ENCODE results near the gene IDNK.

Gene IDNK

DNA sequence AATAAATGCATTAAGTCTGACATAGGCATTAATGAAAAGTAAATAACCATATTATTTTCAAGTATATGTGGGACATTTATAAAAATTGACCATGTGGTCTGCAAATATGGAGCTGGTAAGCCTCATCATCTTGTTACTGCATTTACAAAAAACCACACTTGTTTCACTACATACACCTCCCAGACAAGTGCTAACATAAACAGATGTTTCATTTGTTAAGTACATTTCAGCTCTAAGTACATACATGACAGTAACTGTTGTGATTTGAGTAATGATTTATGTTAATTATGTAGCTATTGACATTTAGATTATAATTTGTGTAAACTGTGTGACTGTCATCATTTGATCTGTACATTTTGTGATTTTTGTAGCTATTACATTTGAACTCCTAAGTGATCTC, 13.9 kb downstream of the IDNK start:
- no peak for DNase-seq

DNA sequence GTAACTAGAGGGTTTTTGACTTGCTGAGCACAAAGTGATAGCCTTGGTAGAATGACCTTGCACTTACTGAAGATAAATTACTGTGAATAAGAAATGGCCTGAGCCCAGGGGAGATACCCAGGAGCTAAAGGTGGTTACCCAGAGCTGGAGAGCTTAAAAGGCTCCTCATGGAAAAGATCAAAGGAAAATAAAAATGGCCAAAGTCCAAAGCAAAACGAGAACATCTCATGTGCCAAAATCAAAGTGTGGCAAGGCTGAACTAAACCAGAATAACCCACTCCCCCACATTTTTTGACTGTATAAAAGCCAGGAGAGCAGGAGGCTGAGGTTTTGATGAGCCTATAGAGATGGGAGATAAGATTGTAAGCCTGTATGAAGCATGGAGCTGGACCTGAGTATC, 14.4 kb downstream of the IDNK start:
- DNase-seq, result no peak

DNA sequence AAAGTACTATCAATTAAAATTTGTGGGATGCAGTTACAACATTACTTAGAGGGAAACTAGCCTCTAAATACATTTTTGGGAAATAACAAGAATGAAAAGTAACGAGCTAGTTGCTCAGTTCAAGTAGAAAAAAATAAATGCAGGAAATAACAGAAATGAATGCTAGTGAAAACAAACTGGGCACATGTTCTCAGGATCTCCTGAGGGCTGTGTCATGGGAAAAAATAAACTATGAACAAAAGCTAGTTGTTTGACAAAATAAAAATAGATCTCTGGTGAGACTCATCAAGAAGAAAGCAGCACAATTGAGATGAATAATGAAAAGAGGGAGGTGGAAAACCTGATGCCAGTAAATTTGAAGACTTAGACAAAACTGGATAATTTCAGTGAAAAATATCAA, 16.3 kb downstream of the IDNK start:
- no peak for DNase-seq

DNA sequence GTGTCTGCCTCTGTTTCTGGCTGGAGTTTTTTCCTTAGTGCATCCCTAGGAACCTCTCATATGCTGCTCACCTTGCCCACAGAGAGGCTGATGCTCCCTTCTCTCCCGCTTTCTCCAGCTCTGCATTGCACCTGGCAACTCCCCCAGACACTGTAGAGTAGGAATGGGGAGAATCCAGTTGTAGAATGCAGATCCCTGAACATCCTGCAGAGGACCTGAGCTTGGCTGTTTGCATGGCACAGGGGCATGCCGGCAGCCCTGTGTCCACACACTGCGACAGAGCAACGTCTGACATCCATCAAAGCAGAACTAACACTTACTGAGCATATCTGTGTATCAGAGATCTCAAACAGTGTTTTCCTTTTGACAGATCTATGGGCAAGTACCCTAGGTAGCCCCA, 19.9 kb downstream of the IDNK start:
- DNase-seq, result no peak

GRCh38 chr9:83646500-83647239, 23.7 kb downstream of the IDNK start:
- DNase-seq, result no peak

GRCh38 chr9:83649080-83649479, 26.1 kb downstream of the IDNK start:
- peak; percentile 59 for DNase-seq

DNA sequence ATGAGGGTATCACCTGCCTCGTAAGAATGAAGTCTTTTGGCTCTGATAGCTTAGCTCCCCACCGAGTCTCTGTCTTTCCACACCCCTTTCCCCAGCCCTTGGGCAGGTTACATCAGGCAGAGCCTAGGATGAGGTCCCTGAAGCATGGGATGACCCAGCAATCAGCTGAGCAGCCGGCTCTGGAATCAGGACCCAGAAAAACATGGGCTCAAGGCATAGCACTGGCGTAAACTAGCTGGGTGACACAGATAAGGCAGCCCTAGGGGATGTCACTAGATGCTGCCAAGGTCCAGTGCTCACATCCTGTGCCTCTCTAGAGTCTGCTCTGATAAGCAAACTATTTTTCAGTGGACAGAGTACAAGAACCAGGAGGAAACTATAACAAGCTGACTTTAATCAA, 26.6 kb downstream of the IDNK start:
- DNase-seq, result no peak

- no peak for DNase-seq
These were observed 28.6 kb downstream of the IDNK start for GRCh38 chr9:83651558-83651957.

DNA sequence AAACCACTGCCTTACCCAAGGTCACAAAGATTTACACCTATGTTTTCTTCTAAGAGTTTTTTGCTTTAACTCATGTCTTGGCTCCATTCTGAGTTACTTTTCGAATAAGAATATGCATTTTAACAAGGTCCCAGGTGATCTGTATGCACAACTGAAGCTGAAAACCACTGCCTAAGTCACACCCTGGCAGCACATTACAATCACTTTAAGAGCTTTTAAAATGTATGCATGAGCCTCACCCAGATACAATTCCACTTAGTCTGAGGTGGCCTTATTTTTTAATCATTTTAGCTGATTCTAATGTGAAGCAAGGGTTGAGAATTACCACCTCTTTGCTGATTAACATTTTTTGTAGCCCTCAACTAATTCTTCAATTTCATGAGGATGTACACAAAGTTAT, 29.5 kb downstream of the IDNK start:
- DNase-seq, result no peak

DNA sequence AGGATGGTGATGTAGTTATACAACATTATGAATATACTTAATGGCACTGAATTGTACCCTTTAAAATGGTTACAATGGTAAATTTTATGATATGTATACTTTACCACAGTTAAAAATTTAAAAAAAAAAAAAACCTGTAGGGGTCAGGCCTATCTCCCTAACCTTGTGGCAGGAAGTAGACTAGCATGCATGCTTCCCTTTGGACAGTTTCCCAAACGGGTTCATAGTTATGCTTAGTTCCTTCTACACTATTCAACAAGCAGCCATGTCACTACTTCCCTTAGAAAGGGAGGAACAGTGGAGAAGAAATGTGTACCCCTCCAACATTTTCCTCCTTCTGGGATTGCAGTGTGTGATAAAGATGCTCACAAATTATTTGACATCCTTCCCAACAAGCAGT, 32.5 kb downstream of the IDNK start:
- DNase-seq, result no peak

DNA sequence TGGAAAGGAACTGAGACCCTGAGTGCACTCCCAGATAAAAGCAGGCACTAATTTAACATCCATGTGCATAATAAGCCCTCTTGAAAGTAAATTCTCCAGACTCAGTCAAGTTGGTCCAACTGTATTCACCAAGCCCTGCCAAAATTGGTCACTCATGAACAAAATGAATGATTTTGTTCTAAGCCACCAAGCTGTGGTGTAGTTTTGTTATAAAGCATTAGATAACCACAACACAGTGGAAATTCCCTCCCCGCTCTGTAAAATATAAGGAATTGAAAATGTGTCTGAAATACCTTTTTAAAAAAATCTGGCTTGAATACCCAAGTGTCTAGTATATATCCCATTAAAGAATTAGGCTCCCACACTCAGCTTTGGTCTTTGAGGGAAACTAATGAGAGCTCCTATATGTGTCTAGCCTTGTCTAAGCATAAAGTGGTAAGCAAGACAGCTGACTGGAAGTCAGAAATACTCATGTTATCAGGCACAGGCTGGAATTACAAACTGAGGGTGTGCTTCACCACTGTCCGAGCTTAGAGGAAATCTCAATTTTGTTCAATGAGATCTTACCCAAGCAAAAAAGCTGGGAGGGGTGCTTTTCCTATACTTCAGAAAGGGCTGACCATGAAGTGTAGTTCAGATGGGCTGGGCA, 33.2 kb downstream of the IDNK start:
- DNase-seq, result no peak

- DNase-seq, result no peak
These were observed 34.0 kb downstream of the IDNK start for GRCh38 chr9:83656952-83657351.

DNA sequence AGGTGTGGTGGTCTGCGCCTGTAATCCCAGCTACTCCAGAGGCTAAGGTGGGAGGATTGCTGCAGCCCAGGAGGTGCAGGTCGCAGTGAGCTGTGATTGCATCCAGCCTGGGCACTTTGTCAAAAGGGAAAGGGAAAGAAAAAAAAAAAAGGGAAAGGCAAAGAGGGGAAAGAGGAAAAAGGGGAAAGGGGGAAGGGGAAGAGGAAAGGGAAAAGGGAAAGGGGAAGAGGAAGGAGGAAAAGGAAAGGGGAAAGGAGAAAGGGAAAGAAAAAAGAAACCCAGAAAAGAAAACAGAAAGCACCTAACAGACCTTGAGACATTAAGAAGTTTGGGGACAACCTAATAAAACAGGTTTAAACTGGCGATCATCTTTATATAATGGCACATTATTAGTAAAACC, 40.0 kb downstream of the IDNK start:
- no peak for DNase-seq

DNA sequence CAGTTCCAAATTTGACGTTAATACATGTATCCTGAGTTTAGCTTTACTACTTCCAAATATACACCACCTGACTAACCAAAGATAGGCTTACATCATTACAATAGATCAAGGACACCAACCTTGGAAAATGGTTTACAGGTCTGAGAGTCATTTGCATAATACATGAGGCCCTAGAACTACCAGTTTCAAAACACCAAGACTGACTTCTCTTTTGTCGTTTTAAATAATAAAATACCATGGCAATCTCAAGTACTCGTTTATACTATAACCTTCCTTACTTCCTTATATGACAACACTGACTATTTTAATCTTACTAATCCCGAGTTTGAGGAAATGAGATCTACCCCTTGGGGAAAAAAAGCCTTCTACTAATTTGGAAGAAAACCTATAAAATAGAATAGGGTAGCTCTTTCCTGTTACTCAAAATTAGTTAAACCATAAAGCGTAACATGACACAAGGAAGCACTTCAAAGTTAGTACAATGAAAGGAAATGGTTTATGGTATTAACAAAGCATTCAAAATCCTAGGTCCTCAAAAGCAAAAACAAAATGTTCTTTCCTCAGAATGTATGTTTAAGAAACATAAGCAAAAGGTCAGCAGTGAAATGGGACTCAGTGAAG, 42.7 kb downstream of the IDNK start:
- no peak for DNase-seq

- DNase-seq, result no peak
These were observed 46.1 kb downstream of the IDNK start for GRCh38 chr9:83669067-83669466.

GRCh38 chr9:83670381-83670780, 47.4 kb downstream of the IDNK start:
- no peak for DNase-seq

DNA sequence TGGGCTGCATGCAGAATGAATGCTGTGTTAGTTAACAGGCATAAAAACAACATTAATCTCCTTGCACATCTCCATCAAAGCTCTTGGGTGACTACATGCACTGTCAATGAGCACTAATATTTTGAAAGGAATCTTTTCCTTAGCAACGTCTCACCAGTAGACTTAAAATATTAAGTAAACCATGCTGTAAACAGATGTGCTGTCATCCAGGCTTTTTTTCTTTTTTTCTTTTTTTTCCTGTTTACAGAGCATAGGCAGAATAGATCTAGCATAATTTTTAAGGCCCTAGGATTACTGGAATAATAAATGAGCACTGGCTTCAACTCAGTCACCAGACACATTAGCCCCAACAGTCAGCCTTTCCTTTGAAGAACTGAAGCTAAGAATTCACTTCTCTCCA, 48.5 kb downstream of the IDNK start:
- no peak for DNase-seq

GRCh38 chr9:83675466-83675865, 52.5 kb downstream of the IDNK start:
- DNase-seq, result no peak

- no peak for DNase-seq
These were observed 54.7 kb downstream of the IDNK start for GRCh38 chr9:83677596-83677995.

DNA sequence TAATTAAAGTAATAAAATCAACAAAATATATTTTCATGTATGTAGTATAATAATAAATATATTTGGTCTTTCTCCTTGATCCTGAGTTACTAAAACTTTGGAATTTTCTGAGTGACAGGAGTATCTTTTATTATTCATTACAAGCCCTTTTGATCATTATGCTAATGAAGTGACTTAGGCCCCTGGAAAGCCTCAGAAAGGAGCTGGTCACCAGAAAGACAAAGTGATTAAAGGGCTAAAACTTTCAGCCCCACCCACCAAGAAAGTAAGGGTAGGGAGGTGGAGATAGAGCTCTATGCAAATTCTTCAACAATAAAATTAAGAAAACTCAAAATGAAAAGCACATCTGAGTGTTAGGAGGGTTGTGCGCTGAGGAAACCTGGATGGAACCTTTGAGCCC, 57.3 kb downstream of the IDNK start:
- DNase-seq, result no peak

GRCh38 chr9:83681490-83681889, 58.5 kb downstream of the IDNK start:
- no peak for DNase-seq

DNA sequence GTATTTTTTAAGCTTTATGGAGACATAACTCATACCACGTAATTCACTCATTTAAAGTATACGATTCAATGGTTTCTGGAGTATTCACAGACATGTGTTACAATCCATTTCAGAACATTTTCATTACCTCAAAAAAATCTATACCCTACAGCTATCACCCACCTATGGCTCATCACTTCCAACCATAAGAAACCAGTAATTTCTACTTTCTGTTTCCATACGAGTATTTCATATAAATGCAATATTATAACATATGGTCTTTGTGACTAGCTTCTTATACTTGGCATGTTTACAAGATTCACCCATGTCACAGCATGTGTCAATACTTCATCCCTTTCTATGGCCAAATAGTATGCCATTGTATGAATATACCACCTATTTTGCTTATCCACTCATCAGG, 66.0 kb downstream of the IDNK start:
- DNase-seq, result no peak

GRCh38 chr9:83691492-83691891, 68.5 kb downstream of the IDNK start:
- DNase-seq, result no peak
